ENCODE results near the gene KCNQ1.

The KCNQ1 gene

DNA sequence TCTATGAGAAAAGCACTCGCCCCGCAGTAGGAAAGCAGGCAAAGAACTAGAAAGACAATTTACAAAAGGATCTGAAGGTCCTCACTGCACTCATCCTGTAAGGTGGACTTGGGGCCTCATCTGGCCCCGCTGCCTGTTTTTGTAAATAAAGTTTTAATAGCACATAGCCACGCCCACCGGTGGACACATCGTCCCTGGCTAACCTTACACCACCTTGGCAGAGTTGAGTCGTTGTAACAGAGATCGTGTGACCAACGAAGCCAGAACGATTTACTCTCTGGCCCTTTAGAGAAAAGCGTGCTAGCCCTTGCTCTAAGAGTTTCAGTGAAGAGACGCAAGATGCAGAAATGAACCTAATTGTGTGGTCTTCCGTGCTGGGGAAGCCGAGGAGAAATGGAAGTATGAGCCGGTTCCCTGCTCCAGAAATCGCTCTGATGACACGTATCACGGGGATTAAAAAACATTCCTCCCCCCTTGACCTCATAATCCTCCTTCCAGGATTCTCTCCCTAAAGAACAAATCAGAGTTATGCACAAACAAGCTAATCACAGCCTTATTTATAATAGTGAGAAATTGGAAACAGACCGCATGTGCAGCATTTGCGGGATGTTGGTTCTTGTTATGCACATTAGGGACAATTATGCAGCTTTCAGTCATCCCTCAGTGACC, 360.7 kb downstream of the KCNQ1 start:
- DNase-seq = no peak

DNA sequence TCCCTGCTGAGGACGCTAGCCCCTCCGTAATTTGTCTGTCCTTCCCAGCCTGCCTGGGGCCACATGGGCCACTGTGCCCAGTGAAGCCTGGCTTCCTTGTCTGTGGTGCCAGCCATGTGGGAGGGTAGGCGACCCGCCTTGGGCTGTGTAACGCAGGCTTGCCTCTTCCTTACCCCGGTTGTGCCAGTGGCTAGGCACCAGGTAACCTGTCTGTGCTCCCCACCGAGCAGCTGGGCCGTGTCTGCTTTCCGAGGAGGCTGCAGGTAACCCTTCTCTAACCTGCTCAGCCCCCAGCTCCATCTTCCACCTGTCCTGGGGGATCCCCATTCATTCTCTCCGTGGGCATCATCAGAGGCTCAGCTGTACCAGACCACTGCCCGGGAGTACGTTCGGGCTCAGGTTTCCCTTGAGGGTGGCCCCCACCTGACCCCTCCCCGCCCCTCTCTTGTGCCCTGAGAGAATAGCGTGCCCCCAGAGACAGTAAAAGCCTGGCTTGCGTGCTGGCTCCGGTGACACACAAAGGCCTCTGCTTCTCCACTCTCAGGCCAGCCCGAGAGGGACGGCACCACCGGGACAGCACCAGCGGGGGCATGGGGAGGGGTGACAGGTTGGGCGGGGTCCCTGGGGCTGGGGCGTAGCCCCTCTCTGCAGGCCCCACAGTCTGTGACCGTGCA, 361.7 kb downstream of the KCNQ1 start:
- no peak for DNase-seq

DNA sequence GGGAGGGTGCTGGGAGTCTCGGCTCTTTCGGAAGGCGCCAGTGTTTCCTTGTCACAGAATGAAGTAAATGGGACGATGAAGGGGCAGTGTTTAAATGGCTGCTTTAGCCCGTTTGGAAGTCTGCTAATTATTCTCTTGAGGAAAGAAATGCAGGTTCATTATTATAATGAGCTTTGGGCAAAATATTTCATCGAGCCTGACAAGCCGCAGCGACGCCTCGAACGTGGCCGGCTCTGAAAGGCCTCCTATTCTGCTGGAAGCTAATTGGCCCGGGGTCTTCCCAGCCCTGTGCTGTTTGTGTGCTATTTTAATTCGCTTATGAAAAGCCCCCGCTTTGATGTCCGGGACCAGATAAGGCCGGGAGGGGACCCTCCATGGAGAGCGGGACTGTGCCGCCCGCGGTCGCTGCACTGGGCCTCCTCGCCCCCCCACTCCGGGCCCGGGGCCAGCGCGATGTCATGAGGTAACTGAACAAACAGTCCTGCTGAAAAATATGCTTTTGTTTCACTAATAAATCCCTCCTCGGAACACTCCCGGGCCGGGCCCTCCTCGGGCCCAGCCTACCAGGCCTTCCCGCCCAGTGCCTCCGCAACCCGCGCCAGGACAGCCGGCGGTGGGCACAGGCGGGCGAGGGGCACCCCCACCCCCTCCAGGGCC, 362.3 kb downstream of the KCNQ1 start:
- DNase-seq = no peak

DNA sequence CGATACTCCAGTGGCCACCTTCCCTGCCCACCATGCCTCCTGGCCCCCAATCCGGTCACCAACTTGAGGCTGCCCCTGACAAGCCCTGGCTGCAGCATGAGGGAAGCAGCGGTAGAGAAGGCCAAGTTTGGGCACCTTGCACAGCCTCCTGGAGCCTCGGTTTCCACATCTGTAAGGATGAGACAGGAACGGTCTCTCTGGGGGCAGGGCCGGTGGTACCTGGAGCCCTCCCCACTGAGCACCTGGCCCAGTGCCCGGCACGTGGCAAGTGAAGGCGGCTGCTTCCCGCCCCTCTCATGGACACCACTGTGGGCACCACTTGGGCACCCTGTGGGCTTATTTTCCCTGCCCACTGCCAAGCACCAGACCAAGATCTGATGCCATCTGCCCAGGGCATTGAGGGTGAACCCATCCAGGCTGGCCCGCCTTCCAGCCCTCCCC, 363.0 kb downstream of the KCNQ1 start:
- no peak for DNase-seq

DNA sequence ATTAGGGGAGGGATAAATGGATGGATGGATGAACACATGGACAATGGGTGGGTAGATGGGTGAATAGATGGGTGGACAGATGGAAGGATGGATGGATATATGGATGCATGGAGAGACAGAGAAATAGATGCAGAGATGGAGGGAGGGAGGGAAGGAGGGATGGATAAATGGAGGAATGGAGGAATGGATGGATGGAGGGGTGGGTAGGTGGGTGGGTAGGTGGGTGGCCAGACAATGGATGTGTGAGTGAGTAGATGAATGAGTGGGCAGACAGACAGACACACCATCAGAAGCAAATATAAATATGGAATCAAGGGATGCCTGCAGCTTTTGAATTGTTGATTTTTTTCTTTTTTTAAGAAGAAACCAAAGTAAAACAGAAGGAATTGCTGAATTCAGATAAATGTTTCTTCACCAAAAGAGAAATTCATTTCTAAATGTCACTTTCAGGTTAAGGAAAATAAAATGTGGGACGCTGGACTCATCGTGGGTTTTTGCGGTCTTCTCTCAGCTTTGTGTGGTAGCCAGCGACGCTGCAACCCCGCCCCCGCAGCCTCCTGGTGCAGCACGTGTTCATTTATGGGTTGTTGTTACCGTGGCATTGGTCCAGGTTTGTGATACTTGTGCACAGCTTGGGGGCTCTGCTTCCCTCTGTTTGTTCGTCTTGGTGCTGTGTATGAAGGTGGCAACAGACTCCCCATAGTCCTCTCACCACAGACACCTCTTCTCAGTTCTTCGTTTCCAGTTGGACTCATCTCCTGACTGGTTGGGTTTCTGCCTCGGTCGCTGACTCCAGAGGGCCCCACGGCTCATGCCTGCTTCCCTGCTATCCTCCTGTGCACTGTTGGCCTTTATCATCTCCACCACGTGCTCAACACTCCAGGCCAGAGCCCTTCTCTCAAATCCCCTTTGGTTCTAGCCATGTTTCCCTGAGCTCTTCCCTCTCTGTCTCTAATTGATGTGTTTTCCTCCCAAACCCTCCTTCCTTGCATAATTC, 364.3 kb downstream of the KCNQ1 start:
- no peak for DNase-seq

DNA sequence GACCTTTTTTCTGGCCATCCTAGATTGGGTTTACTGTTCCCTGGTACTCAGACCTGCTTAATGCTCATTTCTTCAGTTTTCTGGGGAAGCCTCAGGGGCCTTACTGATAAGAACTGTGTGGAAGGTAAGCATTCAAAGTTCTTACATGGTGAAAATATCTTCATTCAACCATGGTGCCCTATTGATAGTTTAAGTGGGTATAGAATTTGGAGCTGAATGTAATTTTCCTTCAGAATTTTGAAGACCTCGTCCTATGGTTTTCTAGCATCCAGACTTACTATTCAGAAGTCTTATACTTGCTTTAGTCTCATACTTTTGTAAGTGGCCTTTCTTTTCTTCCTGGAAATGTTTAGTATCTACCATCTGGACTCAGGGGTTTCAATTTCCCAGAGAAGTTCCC, 365.0 kb downstream of the KCNQ1 start:
- DNase-seq = no peak

DNA sequence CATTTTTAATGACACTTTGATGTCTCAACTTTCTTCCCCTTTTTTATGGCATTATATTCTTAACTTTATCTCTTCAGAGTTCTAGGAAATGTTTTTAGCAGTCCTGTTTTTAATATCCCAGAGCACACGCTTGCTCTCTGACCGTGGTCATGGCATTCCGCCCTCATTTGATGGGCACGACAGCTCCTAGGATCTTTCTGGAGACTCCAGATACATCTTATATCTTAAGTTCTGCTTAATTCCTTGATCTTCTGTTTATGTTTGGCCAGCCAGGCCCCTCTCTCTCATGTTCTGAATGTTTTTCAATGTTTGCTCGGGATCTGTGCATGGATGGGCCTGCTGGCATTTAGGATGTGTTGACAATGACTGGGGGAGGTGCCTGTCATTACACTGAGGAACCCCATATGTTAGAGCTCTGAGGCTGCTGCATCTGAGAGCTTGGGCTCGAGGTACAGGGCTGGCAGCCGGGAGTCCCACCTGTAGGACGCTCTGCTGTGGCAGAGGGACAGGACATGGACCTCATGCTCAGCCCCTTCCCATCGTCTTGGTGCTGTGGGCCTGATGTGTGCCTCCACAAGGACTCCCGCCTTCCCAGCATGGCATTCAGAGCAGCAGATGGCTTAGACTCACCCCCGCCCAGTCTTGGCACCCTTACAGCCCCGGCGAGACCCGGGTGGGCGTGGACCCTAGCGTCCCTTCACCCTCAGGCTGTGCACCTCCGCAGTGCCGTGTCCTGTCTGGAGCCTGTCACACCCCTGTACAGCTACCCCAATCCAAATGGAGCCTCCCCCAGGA, 365.8 kb downstream of the KCNQ1 start:
- DNase-seq = no peak

DNA sequence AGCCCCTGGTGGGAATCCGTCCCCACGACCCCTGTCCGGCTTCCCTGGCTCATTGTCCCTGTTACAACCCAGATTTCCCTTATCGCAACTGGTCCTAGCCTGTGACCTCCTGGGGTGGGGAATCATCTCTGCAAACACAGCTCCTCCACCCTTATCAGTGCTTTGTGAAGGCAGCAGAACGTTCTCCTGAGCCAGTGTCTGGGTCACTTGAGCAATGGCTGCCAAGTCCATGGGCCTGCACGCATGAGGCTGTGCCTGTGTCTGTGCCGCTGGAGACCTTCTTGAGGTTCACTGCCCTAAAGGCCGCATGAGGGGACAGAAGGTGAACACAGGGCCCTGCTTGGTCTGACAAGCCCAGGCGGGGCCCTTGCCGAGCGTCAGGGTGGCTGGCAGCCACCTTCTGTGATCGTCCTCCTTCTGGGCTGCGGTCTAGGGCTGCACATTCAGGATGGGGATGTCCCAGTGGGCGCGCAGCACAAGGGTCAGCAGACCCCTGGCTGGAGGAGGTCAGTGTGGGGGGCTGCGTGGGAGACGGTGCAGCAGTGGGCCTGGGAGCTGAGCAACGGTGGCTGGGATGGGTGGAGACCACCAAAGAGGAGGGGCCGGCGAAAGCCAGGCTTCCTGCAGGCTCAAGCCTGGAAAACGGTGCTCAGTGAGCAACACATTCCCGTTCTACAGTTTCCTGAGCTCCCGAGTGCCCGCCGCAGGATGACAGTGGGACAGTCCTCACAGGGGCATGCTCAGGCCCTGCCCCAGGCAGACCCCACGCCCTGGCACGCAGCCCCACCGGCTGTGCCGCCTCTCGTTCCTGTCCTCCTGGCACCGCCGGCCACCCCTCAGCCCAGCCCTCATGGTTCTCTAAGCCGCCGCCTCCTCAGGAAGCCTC, 366.6 kb downstream of the KCNQ1 start:
- DNase-seq = no peak

DNA sequence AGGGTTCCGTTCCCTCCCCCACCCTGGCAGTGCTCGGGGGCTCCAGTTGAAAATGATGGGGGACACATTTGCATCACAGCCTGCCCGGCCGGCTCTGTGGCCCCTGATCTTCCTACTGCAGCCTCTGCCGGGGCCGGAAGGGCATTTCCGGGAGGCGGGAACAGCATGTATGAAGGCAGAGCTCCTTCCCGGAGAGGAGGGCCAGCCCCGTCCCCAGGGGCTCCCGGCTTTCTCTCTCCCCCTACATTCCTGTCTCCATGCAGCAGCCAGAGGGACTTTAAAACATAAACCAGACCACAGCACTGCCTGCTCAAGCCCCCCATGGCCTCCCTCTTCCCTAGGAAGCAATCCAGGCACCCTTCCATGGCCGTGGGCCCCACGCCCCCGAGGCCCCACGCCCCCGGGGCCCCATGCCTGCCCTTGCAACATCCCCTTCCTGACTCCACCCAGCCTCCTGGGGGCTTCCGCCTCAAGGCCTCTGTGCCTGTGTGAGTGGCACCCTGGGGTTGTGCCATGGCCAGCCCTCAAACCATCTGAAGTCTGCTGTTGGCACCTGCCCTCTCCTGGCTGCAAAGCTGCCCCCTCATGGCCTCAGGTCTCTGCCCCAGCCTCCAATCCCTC, 367.7 kb downstream of the KCNQ1 start:
- DNase-seq = no peak

DNA sequence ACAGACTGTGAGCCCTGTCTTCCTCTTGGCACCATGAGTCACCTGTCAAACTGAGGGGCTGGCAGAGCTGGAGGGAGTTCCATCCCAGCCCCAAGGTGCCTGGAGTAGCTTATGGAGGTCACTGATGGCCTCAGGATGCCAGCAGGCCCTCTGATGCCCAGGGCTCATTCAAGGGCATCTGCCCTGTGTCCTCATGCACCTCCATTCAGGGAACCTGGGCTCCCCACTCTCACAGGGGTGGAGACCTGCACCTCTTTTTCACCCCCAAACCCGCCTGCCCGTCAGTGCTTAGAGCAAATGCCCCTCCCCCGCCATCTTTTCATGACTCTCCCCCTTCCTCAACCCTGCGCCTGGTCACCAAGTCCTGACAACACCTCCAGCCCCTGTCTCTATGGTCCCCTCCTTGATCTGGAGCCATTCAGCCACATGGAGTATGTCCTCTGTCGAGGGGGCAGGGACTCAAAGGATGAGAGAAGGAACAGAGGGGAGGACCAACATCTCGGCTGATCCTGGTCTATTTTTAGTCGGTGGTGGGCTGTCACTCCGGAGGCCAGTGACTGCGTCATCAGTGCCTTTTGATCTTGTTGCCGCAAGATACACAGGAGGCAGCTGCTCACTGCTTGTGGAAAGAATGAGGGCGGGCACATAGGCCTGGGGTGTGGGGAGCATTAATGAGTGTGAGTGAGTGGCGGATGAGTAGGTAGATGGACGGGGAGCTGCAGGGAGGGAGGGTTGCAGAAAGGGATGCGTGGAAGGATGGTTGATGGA, 368.5 kb downstream of the KCNQ1 start:
- DNase-seq = no peak

DNA sequence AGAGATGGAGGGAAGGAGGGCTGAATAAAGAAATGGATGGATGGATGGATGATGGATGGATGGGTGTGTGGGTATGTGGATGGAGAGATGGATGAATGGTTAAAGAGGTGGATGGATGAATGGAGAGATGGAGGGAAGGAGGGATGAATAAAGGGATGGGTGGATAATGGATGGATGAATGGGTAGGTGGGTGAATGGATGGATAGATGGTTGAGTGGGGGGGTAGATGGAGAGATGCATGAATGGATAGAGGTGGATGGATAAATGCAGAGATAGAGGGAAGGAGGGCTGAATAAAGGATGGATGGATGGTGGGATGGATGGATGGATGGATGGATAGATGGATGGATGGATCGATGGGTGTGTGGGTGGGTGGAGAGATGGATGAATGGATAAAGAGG, 369.2 kb downstream of the KCNQ1 start:
- DNase-seq = no peak

DNA sequence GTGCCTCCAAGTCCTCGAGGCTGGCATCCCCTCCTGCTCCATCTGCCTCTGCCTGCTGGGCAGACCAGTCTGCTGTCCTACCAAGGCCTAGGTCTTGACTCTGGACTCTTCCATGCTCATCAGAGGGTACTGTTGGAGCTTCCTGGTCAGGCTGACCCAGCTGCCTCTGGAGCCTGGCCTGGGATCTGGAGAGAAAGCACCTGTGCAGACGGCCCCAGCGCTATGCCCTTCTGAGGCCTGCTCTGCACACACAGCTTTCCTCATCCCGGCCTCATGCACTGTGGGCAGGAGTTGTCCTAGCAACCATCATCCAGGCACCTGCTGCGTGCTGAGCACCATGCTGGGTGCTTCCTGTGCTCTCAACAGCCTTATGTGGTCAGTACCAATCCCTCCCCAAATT, 369.9 kb downstream of the KCNQ1 start:
- no peak for DNase-seq

DNA sequence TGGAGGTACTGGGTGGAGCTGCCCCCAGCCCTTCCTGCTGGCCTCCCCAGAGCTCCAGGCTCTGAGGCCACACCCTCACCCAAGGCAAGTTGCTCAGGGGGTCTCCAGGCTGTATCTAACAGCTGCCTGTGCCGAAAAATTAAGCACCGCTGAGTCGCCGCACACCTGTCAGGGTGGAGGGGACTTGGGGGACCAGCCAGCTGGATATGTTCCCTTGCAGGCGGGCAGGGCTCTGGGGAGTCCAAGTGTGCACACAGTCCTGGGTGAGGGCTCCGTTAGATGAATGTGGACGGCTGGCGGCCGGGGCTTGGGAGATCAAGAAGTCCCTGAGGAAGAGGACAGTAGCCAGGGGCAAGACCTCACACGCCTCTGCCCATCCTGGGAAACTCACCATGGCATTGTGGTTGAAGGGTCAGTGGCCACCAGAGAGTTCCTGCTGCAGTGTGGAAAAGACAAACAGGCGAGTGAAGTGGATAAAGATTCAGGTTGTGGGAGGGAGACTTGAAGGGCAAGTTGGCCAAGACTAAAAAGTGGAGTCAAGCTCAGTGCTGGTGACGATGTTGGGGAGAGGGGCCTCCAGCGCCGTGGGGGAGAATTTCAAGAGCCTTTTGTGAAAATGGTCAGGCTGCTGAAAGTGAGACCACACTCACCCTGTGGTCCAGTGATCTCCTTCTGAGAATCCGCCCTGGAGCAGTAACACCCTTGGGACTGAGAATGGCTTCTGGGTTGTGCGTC, 371.1 kb downstream of the KCNQ1 start:
- DNase-seq = no peak

DNA sequence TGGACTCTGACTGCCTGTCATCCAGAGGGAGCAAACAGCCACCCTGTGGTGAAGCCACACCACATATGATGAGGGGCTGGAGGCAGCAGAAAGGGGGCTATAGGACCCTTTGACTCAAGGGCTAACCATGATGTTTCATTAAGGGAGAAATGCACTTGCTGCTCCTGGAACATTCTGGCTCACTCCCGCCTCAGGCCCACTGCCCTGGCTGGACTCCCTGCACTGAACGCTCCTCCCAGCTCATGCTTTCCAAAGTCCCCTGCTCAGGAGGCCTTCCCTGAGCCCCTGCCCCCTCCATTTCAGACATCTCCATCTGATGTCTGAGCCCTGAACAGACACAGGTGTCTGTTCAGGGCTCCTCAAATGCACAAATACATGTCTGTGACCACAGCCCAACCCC, 371.7 kb downstream of the KCNQ1 start:
- no peak for DNase-seq

DNA sequence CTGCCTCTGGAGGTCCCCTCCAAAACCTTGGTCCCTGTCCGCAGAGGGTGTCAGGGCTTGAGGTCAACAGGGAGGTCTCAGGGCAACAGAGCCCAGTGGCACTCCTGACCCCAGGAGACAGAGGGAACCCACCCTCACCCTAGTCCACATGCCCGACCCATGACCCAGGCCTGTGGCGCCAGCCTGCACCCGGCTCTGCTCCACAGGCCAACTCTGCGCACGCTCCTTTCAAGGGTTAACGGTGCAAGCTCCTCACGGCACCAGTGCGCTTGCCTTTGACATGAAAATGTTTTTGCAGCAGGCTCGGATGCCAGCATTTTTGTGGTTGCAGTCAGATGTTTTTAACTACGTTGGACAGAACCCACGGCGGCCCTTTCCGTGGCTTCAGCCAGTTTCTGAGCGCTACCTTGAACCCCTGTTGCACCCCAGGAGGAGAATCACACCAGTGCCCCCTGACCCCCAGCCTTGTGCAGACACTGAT, 372.2 kb downstream of the KCNQ1 start:
- DNase-seq = peak; percentile 6

DNA sequence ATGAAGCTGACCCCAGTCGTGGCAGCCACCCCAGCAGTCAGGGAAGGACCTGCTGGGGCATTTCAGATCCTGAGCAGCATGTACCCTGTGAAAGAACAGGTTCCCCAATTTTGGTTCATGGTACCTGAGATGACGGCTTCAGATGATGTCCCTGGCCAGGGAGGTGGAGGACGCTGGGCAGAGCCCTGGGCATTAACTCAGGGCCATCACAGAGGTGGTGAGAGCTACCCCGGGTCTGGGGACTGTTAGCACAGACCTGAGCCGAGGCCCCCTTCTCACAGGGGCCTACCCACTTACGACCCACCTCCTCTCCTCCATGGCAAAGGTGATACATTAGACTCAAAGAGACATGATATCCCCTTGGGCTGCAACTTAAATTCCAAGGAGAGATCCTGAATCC, 372.6 kb downstream of the KCNQ1 start:
- no peak for DNase-seq

DNA sequence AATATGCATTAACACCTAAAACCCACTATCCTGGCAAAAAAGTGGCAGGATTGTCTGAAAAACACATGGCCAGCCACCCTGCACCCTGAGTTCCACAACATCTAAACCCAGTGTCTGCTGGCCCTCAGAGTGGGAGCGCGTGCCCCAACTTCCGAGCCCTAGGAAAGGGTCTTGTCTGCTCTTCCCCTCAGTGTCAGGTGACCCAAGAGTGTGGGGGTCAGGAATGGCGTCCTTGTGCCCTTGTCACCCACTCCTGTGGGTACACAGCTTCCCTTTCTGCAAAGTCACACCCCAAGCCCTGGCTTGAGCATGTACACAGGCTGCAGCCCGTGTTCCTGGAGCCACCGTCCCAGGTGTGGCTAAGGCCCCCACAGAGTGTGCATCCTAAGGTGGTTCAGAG, 373.2 kb downstream of the KCNQ1 start:
- no peak for DNase-seq

DNA sequence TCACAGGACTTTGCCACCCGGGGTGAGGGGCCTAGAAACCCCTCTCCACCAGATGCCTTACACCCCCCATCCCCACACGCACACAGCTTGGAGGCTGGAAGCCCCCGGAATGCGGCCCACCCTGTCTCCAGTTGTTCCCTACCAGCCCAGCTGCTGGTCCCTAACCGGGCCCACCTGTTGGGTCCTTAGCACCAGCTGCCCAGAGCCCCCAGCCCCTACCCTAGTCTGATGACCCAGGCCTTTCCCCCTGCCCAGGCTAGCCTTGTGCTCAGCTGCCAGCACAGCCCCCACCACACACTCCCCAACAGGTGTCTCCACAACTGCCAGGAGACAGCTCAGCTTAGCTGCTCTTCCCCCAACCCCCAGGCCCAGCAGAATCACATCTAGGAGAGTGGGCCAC, 373.7 kb downstream of the KCNQ1 start:
- DNase-seq = no peak

DNA sequence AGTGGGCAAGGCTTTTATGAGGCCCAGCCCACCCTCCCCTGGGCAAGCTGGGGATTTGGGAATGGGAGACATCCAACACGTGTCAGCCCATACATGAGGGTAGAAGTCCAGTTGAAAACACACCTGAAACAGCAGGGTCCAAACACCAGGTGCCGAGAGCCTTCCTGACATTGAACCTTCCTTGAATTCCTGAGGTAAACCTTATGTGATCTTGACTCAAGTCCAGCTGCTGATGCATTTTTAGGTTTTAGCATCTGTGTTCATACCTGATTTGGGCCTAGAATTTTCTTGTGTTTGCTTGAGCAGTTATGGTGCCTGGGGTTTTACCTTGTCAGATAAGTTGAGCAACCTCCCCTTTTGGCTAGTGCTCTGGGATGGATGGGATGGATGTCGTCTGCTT, 374.5 kb downstream of the KCNQ1 start:
- DNase-seq = no peak

Data from amniotic stem cell (primary cell).